H9 (cell line): ENCODE data around the gene SLC12A8. TPM values are rescaled to one million over a fixed set of nuclear protein-coding genes. Genes with fewer than 3 reads are reported as not detected.

ENCODE experiments used
- DNase-seq: peaks from one replicate; pipeline ENCODE4 v3.0.0-alpha.2; 2017
- H2AFZ ChIP-seq: one replicate; pipeline ENCODE4 v1.6.1; 2013; ENCODE audit warnings: mild to moderate bottlenecking, low read length, control low read depth, moderate library complexity
- H2AK5ac ChIP-seq: 2 replicates; pipeline ENCODE4 v1.6.1; 2013; ENCODE audit warnings: low read length, control low read depth, mixed read lengths; ENCODE audit not compliant: insufficient read length
- H2BK120ac ChIP-seq: one replicate; pipeline ENCODE4 v1.6.1; 2013; ENCODE audit warnings: low read depth, mild to moderate bottlenecking, low read length, control low read depth, inconsistent platforms; ENCODE audit not compliant: poor library complexity, severe bottlenecking
- H2BK12ac ChIP-seq: 2 replicates; pipeline ENCODE4 v1.6.1; 2013; ENCODE audit warnings: low read length, control low read depth, mixed read lengths, low read depth; ENCODE audit not compliant: insufficient read length
- H2BK15ac ChIP-seq: 2 replicates; pipeline ENCODE4 v1.6.1; 2013; ENCODE audit warnings: low read depth, low read length, control low read depth
- H2BK20ac ChIP-seq: one replicate; pipeline ENCODE4 v1.6.1; 2013; ENCODE audit warnings: low read depth, mild to moderate bottlenecking, low read length, control low read depth, inconsistent platforms; ENCODE audit not compliant: poor library complexity, severe bottlenecking
- H2BK5ac ChIP-seq: 2 replicates; pipeline ENCODE4 v1.6.1; 2013; ENCODE audit warnings: low read length, control low read depth, mixed read lengths; ENCODE audit not compliant: insufficient read length
- H3K14ac ChIP-seq: 2 replicates; pipeline ENCODE4 v1.6.1; 2013; ENCODE audit warnings: low read length, control low read depth; ENCODE audit not compliant: insufficient read depth
- H3K18ac ChIP-seq: 2 replicates; pipeline ENCODE4 v1.6.1; 2013; ENCODE audit warnings: low read depth, mild to moderate bottlenecking, mixed read lengths, low read length, control low read depth; ENCODE audit not compliant: insufficient read length
- H3K23ac ChIP-seq: 2 replicates; pipeline ENCODE4 v1.6.1; 2013; ENCODE audit warnings: low read length, control low read depth, mixed read lengths, low read depth; ENCODE audit not compliant: insufficient read length
- H3K23me2 ChIP-seq: 2 replicates; pipeline ENCODE4 v1.6.1; 2013; ENCODE audit warnings: low read depth, mild to moderate bottlenecking, mixed read lengths, low read length, control low read depth; ENCODE audit not compliant: insufficient read length, poor library complexity, severe bottlenecking
- H3K27ac ChIP-seq: 2 replicates; pipeline ENCODE4 v1.5.1; 2013; ENCODE audit warnings: low read length, control low read depth, mixed read lengths, low read depth; ENCODE audit not compliant: insufficient read length
- H3K27me3 ChIP-seq: 2 replicates; pipeline ENCODE4 v1.6.1; 2013; ENCODE audit warnings: low read length, control low read depth, inconsistent platforms; ENCODE audit not compliant: insufficient read depth
- H3K4ac ChIP-seq: 2 replicates; pipeline ENCODE4 v1.6.1; 2013; ENCODE audit warnings: low read depth, mild to moderate bottlenecking, control low read depth, inconsistent platforms, low read length, moderate library complexity
- H3K4me1 ChIP-seq: 2 replicates; pipeline ENCODE4 v1.6.1; 2013; ENCODE audit warnings: low read length, control low read depth, inconsistent platforms; ENCODE audit not compliant: insufficient read depth
- H3K4me2 ChIP-seq: 2 replicates; pipeline ENCODE4 v1.6.1; 2013; ENCODE audit warnings: low read length, control low read depth, mixed read lengths; ENCODE audit not compliant: insufficient read length, insufficient read depth
- H3K56ac ChIP-seq: 2 replicates; pipeline ENCODE4 v1.6.1; 2013; ENCODE audit warnings: low read depth, mild to moderate bottlenecking, mixed read lengths, low read length, control low read depth; ENCODE audit not compliant: insufficient read length
- H3K79me1 ChIP-seq: 2 replicates; pipeline ENCODE4 v1.6.1; 2013; ENCODE audit warnings: low read depth, mild to moderate bottlenecking, moderate library complexity, low read length, control low read depth, inconsistent platforms; ENCODE audit not compliant: insufficient read depth, poor library complexity, severe bottlenecking
- H3K79me2 ChIP-seq: 2 replicates; pipeline ENCODE4 v1.6.1; 2013; ENCODE audit warnings: low read length, control low read depth, inconsistent platforms; ENCODE audit not compliant: insufficient read depth
- H3K9ac ChIP-seq: 2 replicates; pipeline ENCODE4 v1.6.1; 2013; ENCODE audit warnings: low read length, control low read depth, mixed read lengths; ENCODE audit not compliant: insufficient read length; ENCODE audit errors: extremely low read depth
- H3K9me3 ChIP-seq: one replicate; pipeline ENCODE4 v1.6.1; 2013; ENCODE audit warnings: low read depth, low read length, inconsistent platforms; ENCODE audit not compliant: control insufficient read depth
- H3T11ph ChIP-seq: one replicate; pipeline ENCODE4 v1.6.1; 2013; ENCODE audit warnings: mild to moderate bottlenecking, low read length, control low read depth, inconsistent platforms
- H4K20me1 ChIP-seq: one replicate; pipeline ENCODE4 v1.6.1; 2013; ENCODE audit not compliant: control insufficient read depth, insufficient read length, insufficient read depth
- H4K5ac ChIP-seq: 2 replicates; pipeline ENCODE4 v1.6.1; 2013; ENCODE audit warnings: low read depth, mild to moderate bottlenecking, mixed read lengths, low read length, control low read depth; ENCODE audit not compliant: insufficient read length
- H4K8ac ChIP-seq: replicated peaks from 2 replicates; pipeline ENCODE4 v1.6.1; 2013; ENCODE audit warnings: low read length, control low read depth, mixed read lengths, low read depth; ENCODE audit not compliant: insufficient read length
- H4K91ac ChIP-seq: 2 replicates; pipeline ENCODE4 v1.6.1; 2013; ENCODE audit warnings: low read depth, mild to moderate bottlenecking, moderate library complexity, mixed read lengths, low read length, control low read depth; ENCODE audit not compliant: insufficient read length
- H3K27ac Mint-ChIP-seq, 3 experiments: 2 replicates in 2 of 3; 3 replicates in 1 of 3; pipeline ENCODE4 v1.8.0; 2020 to 2021; ENCODE audit warnings: mixed read lengths in 3 of 3, mild to moderate bottlenecking in 1 of 3, moderate library complexity in 1 of 3
- H3K27me3 Mint-ChIP-seq: 2 replicates; pipeline ENCODE4 v1.8.0; 2021; ENCODE audit warnings: low read depth, mild to moderate bottlenecking, moderate library complexity, mixed read lengths
- H3K36me3 Mint-ChIP-seq, 3 experiments: 2 replicates in 2 of 3; 3 replicates in 1 of 3; pipeline ENCODE4 v1.8.0; 2020 to 2021; ENCODE audit warnings: low read depth in 3 of 3, mixed read lengths in 3 of 3; ENCODE audit not compliant: insufficient read depth in 1 of 3
- H3K4me1 Mint-ChIP-seq, 2 experiments: 2 replicates each; pipeline ENCODE4 v1.8.0; 2020; ENCODE audit warnings: mixed read lengths in 2 of 2
- H3K4me3 Mint-ChIP-seq, 2 experiments: 2 replicates in 1 of 2; 3 replicates in 1 of 2; pipeline ENCODE4 v1.8.0; 2020 to 2021; ENCODE audit warnings: mild to moderate bottlenecking in 2 of 2, mixed read lengths in 2 of 2, moderate library complexity in 1 of 2
- H3K9me3 Mint-ChIP-seq, 2 experiments: 2 replicates in 1 of 2; 3 replicates in 1 of 2; pipeline ENCODE4 v1.8.0; 2020; ENCODE audit warnings: mild to moderate bottlenecking in 2 of 2, mixed read lengths in 2 of 2, moderate library complexity in 1 of 2
- WGBS: extraction: QIAGEN DNeasy Blood & Tissue Kit; methylation state at CpG from one replicate; pipeline ENCODE4 v1.1.7; 2013; ENCODE audit warnings: missing lambda C conversion rate, low lambda C conversion rate, mixed read lengths; ENCODE audit not compliant: insufficient read length; ENCODE audit errors: extremely low coverage; 5-methylcytosine and 5-hydroxymethylcytosine counted together
- total RNA-seq: library from RNA; stranded (reverse); gene quantifications from 2 replicates; pipeline ENCODE4 v1.2.1, GENCODE V29; 2021
- TF ChIP-seq, protein P1 (sequence below): fragments of 200-600 bp; sonication (generic); conservative IDR thresholded peaks from 3 replicates; pipeline ENCODE4 v1.8.0; 2021; ENCODE audit warnings: antibody characterized with exemption, mild to moderate bottlenecking

SLC12A8 gene
- total RNA-seq, 1 experiment from 2014 or later, result 8.2 TPM

DNA sequence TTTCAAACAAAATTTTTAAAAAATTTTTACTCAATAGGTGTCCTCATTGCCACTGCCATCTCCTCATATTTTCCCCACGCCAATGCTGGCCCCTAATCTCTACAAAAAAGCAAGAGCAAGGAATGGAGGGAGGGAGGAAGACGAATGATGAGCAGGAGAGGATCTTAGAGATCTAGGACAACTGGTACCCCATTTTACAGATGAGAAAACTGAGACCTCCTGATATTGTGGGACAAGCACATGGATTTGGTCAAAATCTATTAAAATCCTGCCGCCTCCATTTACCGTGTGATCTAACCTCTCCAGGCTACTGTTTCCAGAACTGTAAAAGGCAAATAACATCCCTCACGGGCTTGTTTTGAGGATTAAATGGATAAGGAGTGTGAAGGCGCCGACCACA, 161.3 kb downstream of the SLC12A8 start:
- Histone ChIP-seq H4K5ac (no peak overlapping the region), H2BK12ac (no peak overlapping the region), H2AK5ac (no peak overlapping the region), H2BK120ac (no peak overlapping the region), H4K8ac (no peak overlapping the region), H3K79me1 (no peaks in the 10 kb centered on the region), H2AFZ (no peak overlapping the region), H3K4me2 (peak overlapping the region; percentile 25), H3K79me2 (no peaks in the 10 kb centered on the region), H4K20me1 (no peaks in the 10 kb centered on the region), H3K4ac (no peak overlapping the region), H2BK20ac (no peak overlapping the region), H3K27me3 (peaks cover 7% of the 10 kb centered on the region; the same call in 1 of the 2 replicates), H3K23me2 (peaks cover 10% of the 10 kb centered on the region), H2BK5ac (no peak overlapping the region), H2BK15ac (no peak overlapping the region), H4K91ac (no peak overlapping the region), H3K9me3 (no peaks in the 10 kb centered on the region), H3K27ac (no peak overlapping the region), H3K14ac (no peak overlapping the region), H3K18ac (no peak overlapping the region), H3K9ac (no peak overlapping the region), H3K4me1 (peaks cover 17% of the 10 kb centered on the region; the same call in 1 of the 2 replicates), H3T11ph (no peak overlapping the region), H3K23ac (no peak overlapping the region), H3K56ac (no peak overlapping the region)
- peaks cover 0 to 4% (median 2%) of the 10 kb centered on the region in 3 experiments; a peak in 3 of 7 replicates for H3K36me3 Mint-ChIP-seq
- TF ChIP-seq, protein P1, sequence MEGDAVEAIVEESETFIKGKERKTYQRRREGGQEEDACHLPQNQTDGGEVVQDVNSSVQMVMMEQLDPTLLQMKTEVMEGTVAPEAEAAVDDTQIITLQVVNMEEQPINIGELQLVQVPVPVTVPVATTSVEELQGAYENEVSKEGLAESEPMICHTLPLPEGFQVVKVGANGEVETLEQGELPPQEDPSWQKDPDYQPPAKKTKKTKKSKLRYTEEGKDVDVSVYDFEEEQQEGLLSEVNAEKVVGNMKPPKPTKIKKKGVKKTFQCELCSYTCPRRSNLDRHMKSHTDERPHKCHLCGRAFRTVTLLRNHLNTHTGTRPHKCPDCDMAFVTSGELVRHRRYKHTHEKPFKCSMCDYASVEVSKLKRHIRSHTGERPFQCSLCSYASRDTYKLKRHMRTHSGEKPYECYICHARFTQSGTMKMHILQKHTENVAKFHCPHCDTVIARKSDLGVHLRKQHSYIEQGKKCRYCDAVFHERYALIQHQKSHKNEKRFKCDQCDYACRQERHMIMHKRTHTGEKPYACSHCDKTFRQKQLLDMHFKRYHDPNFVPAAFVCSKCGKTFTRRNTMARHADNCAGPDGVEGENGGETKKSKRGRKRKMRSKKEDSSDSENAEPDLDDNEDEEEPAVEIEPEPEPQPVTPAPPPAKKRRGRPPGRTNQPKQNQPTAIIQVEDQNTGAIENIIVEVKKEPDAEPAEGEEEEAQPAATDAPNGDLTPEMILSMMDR, result no peak
- no CpG with 5 or more reads among the region's 7 CpGs for WGBS
- peaks cover 21% of the 10 kb centered on the region for H3K27me3 Mint-ChIP-seq
- H3K4me3 Mint-ChIP-seq, result peak overlapping the region in 1 of 2 experiments; percentile 55; a peak in 3 of 5 replicates
- peak overlapping the region in 2 of 3 experiments; percentile 32 to 48; a peak in 1 of 7 replicates for H3K27ac Mint-ChIP-seq
- H3K4me1 Mint-ChIP-seq, result peaks cover 48 to 52% of the 10 kb centered on the region in 2 experiments
- no peak for DNase-seq
- H3K9me3 Mint-ChIP-seq, result no peaks in the 10 kb centered on the region
